C4-2B (cell line): ENCODE measurements around the gene VSIG10.
A peak's percentile ranks its signal among the peaks of the same experiment; 100 is the strongest.

Source experiments
- H3K27ac ChIP-seq: fragments of 450-650 bp; 2 replicates; pipeline ENCODE4 v1.5.1; 2017
- CTCF ChIP-seq: fragments of 450-650 bp; conservative IDR thresholded peaks from 2 replicates; pipeline ENCODE4 v1.5.1; 2017; ENCODE audit warnings: mild to moderate bottlenecking
- ZFX ChIP-seq: fragments of 450-650 bp; IDR thresholded peaks from 2 replicates; pipeline ENCODE4 v1.6.1; 2017

The VSIG10 gene

GRCh38 chr12:118059341-118060191 is 44.2 kb downstream of the VSIG10 start:
- H3K27ac ChIP-seq = peak overlapping the region; percentile 96

GRCh38 chr12:118058881-118059280 is 44.9 kb downstream of the VSIG10 start:
- H3K27ac ChIP-seq = peak overlapping the region; percentile 86
- TF ChIP-seq CTCF (no peak), ZFX (no peak)

More at GRCh38 chr12:118059341-118060191, 44.2 kb downstream of the VSIG10 start:
- TF ChIP-seq ZFX (no peak), CTCF (no peak)

- peak overlapping the region; percentile 86 for H3K27ac ChIP-seq
- TF ChIP-seq ZFX = no peak
- no peak for TF ChIP-seq CTCF
Observed at GRCh38 chr12:118058227-118058626, 45.6 kb downstream of the VSIG10 start.

- TF ChIP-seq ZFX (no peak), CTCF (no peak)
- peak overlapping the region; percentile 86 for H3K27ac ChIP-seq
Observed at GRCh38 chr12:118055865-118056773, 47.7 kb downstream of the VSIG10 start.

- TF ChIP-seq ZFX = no peak
- peak; percentile 73 for TF ChIP-seq CTCF
- peak overlapping the region; percentile 86 for H3K27ac ChIP-seq
Observed at GRCh38 chr12:118055144-118055557, 48.7 kb downstream of the VSIG10 start.

- TF ChIP-seq ZFX = no peak
- TF ChIP-seq CTCF = no peak
- no peak overlapping the region for H3K27ac ChIP-seq
Observed at GRCh38 chr12:118053071-118053985, 50.5 kb downstream of the VSIG10 start.
